ENCODE data around the gene GATA2.

Gene GATA2

DNA sequence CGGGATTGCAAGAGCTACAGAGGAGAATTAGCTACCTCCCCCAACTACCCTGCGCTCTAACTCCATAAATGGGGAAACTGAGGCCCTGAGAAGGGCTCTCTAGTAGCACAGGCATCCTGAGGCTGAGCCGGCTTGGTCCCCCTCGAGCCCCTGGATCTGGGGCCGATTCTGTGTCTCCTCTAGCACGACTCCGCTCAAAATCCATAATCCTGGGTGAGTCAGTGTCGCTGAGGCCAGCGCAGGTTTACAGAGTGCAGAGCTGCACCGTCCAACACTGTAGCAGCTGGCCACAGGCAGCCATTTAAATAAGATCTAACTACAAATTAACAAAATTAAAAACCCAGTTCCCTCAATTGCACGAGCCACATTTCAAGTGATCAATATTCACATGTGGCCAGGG lies 10.8 kb downstream of the GATA2 start:
- peaks cover 33% of the 10 kb centered on the region for H3K4me1 ChIP-seq
- DNase-seq (ENCODE audit: low spot score in 2 of 2): no peak
- H3K9me3 ChIP-seq: no peaks in the 10 kb centered on the region
- in situ Hi-C loops (cut with MboI; ENCODE audit: low sequenced_read_pairs): no loop called here
- H3K36me3 ChIP-seq (replicated peaks): peaks cover 50% of the 10 kb centered on the region
- no peak overlapping the region for H3K4me3 ChIP-seq
- H3K27me3 ChIP-seq (ENCODE audit: low read depth): no peaks in the 10 kb centered on the region

DNA sequence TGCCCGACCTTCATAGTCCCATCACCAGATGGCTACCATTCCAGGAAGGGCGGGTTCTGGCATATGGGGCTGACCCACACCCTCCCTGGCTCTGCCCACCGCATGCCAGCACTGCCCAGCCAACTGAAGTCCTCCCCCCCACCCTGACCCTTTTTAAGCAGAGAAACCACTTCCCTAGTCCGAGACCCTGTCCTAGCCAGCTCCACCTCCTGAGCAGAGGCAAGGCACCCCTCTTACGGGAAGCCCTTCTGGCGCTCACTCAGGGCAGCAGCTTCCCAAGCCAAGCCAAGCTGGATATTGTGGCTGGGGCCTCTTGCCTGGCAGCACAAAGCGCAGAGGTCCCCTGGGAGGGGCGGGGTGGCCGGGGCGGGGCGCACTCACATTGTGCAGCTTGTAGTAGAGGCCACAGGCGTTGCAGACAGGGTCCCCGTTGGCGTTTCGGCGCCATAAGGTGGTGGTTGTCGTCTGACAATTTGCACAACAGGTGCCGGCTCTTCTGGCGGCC lies 11.5 kb downstream of the GATA2 start:
- Histone ChIP-seq H3K4me1 (peaks cover 33% of the 10 kb centered on the region), H3K4me3 (no peak overlapping the region), H3K9me3 (no peaks in the 10 kb centered on the region), H3K36me3 (replicated peaks) (peaks cover 50% of the 10 kb centered on the region), H3K27me3 (ENCODE audit: low read depth) (no peaks in the 10 kb centered on the region)
- DNase-seq (ENCODE audit: low spot score in 2 of 2): peak in 1 of 2 experiments; percentile 56
- in situ Hi-C loops (cut with MboI; ENCODE audit: low sequenced_read_pairs): no loop called here

DNA sequence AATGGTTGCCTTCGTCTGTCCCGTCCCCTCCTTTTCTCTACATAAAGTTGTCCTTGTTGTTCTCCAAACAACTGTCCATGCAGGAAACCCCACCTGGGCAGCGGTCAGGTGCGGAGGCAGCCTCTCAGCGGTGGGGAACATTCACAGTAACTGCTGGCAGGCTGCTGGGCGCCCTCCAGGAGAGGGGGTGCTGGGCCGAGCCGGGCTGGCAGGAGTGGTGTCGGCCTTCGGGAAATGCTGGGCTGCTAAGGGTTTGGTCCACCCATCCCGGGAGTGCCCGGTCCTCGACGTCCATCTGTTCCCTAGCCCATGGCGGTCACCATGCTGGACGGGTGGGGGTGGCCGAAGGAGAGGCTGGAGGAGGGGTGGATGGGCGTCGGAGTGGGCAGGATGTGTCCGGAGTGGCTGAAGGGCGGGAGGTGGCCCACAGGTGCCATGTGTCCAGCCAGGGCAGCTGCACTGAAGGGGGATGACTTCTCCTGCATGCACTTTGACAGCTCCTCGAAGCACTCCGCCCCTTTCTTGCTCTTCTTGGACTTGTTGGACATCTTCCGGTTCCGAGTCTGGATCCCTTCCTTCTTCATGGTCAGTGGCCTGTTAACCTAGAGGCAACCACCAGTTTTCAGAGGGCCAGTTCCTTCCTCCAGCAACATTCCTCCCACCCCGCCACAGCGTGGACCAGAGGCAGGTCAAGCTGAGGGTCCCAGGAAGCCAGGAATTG lies 12.1 kb downstream of the GATA2 start:
- Histone ChIP-seq H3K27me3 (ENCODE audit: low read depth) (no peaks in the 10 kb centered on the region), H3K4me1 (peaks cover 32% of the 10 kb centered on the region), H3K4me3 (no peak overlapping the region), H3K36me3 (replicated peaks) (peaks cover 48% of the 10 kb centered on the region), H3K9me3 (no peaks in the 10 kb centered on the region)
- in situ Hi-C loops (cut with MboI; ENCODE audit: low sequenced_read_pairs): no loop called here
- no peak for DNase-seq (ENCODE audit: low spot score in 2 of 2)

DNA sequence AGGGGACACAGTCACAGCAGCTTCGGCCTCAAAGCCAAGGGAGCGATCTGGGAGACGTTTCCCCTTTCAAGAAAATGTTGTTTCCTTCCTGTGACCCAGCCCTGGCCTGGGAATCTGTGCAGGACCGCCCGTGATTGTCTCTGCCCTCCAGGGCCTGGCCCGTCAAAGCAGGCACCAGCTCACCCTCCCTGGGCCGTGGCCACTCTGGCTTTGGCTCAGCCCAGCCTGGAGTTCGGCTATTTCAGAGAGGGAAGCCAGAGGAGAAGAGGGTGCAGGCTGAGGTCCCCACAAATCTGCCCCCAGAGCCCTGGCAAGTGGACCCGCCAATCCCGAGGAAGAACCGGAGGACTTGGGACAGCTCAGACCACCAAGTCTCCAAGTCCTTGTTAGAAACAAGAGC lies 12.7 kb downstream of the GATA2 start:
- Histone ChIP-seq H3K9me3 (no peaks in the 10 kb centered on the region), H3K27me3 (ENCODE audit: low read depth) (no peaks in the 10 kb centered on the region), H3K4me1 (peaks cover 26% of the 10 kb centered on the region), H3K4me3 (no peak overlapping the region), H3K36me3 (replicated peaks) (peaks cover 42% of the 10 kb centered on the region)
- in situ Hi-C loops (cut with MboI; ENCODE audit: low sequenced_read_pairs): no loop called here
- no peak for DNase-seq (ENCODE audit: low spot score in 2 of 2)

DNA sequence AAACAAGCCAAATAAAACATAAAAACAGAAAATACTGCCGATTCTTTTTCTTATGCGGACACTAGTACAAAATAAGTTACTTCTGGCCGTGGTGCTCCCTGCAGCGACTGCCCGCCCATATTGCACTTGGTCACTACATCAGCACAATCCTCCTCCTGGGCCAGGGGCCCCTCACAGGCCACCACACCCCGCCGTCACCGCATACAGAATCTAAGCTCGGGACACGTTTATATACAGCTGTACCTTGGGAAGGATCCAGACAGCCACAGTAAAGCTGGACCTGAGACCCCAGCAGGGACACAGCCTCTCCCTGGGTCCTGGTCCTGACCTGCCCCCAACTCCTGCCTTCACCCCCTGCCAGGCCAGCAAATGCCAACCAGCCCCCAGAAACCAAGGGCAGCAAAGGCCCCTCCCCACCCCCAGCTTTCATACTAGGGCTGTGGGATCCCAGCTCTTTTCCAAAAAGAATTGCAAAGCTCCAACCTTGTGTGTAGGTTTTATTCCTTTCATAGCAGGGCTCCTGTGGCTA lies 13.4 kb downstream of the GATA2 start:
- no peaks in the 10 kb centered on the region for H3K27me3 ChIP-seq (ENCODE audit: low read depth)
- in situ Hi-C loops (cut with MboI; ENCODE audit: low sequenced_read_pairs): no loop called here
- no peak overlapping the region for H3K4me3 ChIP-seq
- H3K9me3 ChIP-seq: no peaks in the 10 kb centered on the region
- DNase-seq (ENCODE audit: low spot score in 2 of 2): no peak
- peaks cover 37% of the 10 kb centered on the region for H3K36me3 ChIP-seq (replicated peaks)
- peaks cover 20% of the 10 kb centered on the region for H3K4me1 ChIP-seq

DNA sequence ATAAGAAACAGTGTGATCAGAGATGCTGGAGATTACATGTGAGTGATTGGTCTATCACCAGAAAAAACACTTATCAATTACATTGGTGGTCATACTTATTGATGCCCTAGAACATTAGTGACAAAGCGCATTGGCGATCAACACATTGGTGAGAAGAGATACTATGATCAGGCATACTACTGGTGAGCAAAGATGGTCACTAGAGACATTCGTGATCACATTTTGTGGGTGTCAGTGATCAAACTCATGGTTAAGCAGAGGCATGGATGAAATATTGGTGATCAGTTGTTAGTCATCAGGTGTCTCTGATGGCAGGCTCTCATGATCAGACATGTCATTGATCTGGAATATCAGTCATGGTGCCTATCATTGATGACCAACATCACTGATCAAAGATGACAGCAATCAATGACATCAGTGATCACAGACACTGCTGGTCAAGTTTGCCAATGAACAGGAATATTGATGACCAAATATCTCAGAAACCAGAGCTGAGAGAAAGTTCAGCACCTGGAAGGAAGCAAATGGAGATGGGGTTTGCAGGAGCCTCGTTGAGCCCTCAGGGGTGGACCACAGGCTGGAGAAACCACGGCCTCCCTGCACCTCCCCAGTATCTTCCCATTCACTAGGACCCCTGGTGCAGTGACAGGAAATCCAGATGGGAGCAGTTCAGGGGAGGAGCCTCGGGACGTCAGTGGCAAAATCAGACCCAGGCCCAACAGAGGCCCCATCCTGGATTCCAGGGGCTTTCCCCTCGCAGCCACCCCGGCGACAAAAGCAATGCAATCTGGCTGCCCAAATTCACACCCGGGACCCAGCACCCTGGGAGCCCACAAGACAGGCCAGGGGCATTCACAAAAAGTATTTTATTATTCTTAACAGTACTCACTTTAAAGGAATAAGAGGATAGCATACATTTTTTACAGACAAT lies 14.2 kb downstream of the GATA2 start:
- H3K9me3 ChIP-seq: no peaks in the 10 kb centered on the region
- DNase-seq (ENCODE audit: low spot score in 2 of 2): no peak
- in situ Hi-C loops (cut with MboI; ENCODE audit: low sequenced_read_pairs): no loop called here
- no peaks in the 10 kb centered on the region for H3K27me3 ChIP-seq (ENCODE audit: low read depth)
- H3K36me3 ChIP-seq (replicated peaks): peaks cover 32% of the 10 kb centered on the region
- H3K4me3 ChIP-seq: no peak overlapping the region
- peaks cover 12% of the 10 kb centered on the region for H3K4me1 ChIP-seq

DNA sequence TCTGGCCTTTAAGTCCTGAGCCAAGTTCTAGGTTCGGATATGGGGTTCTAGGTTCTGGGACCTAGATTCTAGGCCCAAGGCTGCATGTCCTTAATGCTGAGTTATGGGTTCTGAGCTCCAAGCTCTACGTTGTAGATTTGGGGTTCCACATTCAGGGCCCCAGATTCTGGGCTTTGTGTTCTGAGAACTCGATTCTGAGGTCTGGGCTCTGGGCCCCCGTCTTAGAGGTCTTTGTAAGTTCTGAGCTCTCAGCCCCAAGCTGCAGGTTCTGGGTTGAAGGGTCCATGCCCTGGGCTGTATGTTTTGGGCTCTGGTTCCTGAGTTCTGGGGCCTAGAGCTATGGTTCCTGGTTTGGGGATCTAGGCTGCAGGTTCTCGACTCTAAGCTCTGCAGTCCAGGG lies 16.3 kb downstream of the GATA2 start:
- no peaks in the 10 kb centered on the region for H3K9me3 ChIP-seq
- H3K4me3 ChIP-seq: no peak overlapping the region
- H3K36me3 ChIP-seq (replicated peaks): peaks cover 17% of the 10 kb centered on the region
- in situ Hi-C loops (cut with MboI; ENCODE audit: low sequenced_read_pairs): no loop called here
- H3K27me3 ChIP-seq (ENCODE audit: low read depth): no peaks in the 10 kb centered on the region
- H3K4me1 ChIP-seq: no peaks in the 10 kb centered on the region
- DNase-seq (ENCODE audit: low spot score in 2 of 2): no peak

DNA sequence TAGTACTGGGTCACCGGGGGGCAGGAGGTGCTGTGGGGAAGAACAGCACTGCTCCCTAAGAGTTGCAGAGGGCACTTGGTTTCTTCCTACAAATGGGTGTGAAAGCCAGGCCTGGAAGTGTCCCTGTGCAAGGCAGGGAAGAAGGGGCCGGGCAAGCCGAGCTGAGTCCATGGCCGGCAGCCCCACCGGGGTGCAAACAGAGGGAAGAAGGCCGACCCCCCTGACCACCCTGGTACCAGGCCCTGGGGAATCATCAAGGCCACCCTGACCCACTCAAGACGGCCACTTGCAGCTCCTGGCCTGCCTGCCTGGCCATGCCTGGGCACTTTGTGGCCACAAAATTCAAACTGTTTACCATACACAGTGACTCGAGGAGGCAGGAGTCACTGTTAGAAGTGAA lies 17.6 kb downstream of the GATA2 start:
- Histone ChIP-seq H3K27me3 (ENCODE audit: low read depth) (no peaks in the 10 kb centered on the region), H3K9me3 (no peaks in the 10 kb centered on the region), H3K36me3 (replicated peaks) (peaks cover 4% of the 10 kb centered on the region), H3K4me3 (no peak overlapping the region), H3K4me1 (no peaks in the 10 kb centered on the region)
- no peak for DNase-seq (ENCODE audit: low spot score in 2 of 2)
- in situ Hi-C loops (cut with MboI; ENCODE audit: low sequenced_read_pairs): no loop called here

DNA sequence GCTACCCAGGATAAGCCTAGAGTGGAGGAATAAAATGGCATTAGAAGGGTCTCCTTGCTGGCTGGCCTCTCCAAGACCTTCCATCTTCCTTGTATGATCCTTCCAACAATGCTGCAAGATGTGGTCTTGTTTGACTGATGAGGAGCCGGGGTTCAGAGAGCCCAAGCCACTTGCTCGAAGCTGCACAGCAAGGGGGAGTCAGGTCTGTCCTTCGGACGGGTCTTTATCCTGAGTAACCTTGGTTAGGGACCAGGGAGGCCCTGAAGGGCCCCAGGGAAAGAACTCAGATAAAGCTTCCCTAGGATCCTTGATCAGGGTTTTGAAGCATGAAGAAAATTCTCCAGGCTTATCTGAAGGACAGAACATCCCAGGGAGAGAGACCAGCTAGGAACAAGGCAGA lies 19.3 kb downstream of the GATA2 start:
- no peaks in the 10 kb centered on the region for H3K36me3 ChIP-seq (replicated peaks)
- DNase-seq (ENCODE audit: low spot score in 2 of 2): no peak
- H3K4me3 ChIP-seq: no peak overlapping the region
- in situ Hi-C loops (cut with MboI; ENCODE audit: low sequenced_read_pairs): no loop called here
- H3K9me3 ChIP-seq: no peaks in the 10 kb centered on the region
- no peaks in the 10 kb centered on the region for H3K4me1 ChIP-seq
- H3K27me3 ChIP-seq (ENCODE audit: low read depth): no peaks in the 10 kb centered on the region

DNA sequence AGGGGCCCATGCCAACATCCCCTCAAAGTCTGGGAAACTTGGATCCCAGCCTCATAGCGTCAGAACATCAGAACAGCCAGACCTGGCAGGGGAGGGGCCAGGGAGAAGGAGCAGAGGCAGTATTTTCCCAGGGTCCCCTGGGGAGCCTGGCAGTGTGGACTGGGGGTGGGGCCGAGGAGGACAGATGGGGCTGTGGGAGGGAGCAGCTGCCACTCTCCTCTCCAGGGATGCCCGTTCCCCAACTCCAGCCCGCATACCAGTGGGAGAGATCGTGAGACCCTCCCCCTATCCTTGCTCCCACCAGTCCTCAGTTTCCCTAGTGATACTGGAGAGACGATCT lies 19.9 kb downstream of the GATA2 start:
- Histone ChIP-seq H3K27me3 (ENCODE audit: low read depth) (no peaks in the 10 kb centered on the region), H3K4me3 (no peak overlapping the region), H3K9me3 (no peaks in the 10 kb centered on the region), H3K36me3 (replicated peaks) (no peaks in the 10 kb centered on the region), H3K4me1 (no peaks in the 10 kb centered on the region)
- in situ Hi-C loops (cut with MboI; ENCODE audit: low sequenced_read_pairs): no loop called here
- DNase-seq (ENCODE audit: low spot score in 2 of 2): no peak

DNA sequence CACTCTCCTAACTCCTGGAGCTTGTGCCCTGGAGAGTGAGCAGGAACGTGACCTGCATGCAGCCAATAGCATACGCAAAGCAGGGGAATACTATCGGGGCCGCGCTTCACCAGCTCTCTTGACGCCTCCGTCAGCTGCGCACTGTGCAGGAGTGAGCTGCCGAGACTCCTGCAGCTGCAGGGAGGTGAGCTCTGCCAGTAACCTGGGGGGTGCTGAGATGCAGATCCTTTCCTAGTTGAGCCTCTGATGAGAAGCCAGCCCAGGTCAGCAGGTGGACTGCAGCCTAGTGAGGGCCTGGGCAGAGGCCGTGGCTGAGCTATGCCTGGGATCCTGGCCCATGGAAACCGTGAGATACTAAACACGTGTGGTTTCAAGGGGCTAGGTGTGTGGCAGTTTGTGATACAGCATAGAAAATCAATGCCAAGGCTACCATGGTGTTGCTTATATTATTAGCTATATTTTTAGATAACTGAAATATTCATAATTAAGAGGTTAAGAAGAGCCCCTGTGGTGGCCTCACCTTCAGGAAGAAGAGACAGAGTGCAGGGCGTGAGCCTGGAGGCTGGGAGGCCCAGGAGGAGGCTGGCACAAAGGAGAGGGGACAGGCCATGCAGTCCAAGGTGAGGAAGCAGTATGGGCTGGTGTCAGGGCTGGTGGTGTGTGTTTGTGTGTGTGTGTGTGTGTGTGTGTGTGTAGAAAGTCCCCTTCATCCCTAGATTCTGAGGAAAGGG lies 20.4 kb downstream of the GATA2 start:
- Histone ChIP-seq H3K4me1 (no peaks in the 10 kb centered on the region), H3K27me3 (ENCODE audit: low read depth) (no peaks in the 10 kb centered on the region), H3K36me3 (replicated peaks) (no peaks in the 10 kb centered on the region), H3K9me3 (no peaks in the 10 kb centered on the region), H3K4me3 (no peak overlapping the region)
- no peak for DNase-seq (ENCODE audit: low spot score in 2 of 2)
- in situ Hi-C loops (cut with MboI; ENCODE audit: low sequenced_read_pairs): no loop called here

DNA sequence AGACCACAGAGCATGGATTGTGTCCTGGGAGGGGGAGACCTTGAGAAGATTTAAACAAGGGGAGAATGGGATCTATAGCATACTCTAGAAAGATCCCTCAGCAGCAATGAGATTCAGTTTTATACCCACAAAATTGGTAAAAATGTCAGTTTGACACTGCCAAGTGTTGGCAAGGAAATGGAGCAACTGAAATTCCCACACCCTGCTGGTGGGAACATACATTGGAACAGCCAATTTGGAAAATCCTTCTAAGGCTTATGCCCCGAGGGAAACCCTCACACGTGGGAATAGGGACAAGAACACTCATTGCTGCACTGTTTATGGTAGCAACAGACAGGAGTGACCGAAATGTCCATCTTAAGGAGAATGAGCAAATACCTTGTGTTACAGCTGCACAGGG lies 21.3 kb downstream of the GATA2 start:
- no peak overlapping the region for H3K4me3 ChIP-seq
- in situ Hi-C loops (cut with MboI; ENCODE audit: low sequenced_read_pairs): no loop called here
- no peaks in the 10 kb centered on the region for H3K9me3 ChIP-seq
- no peaks in the 10 kb centered on the region for H3K4me1 ChIP-seq
- no peaks in the 10 kb centered on the region for H3K36me3 ChIP-seq (replicated peaks)
- H3K27me3 ChIP-seq (ENCODE audit: low read depth): 0 out of 2 replicates have a peak, but pooled peaks cover 2% of the 10 kb centered on the region
- no peak for DNase-seq (ENCODE audit: low spot score in 2 of 2)

DNA sequence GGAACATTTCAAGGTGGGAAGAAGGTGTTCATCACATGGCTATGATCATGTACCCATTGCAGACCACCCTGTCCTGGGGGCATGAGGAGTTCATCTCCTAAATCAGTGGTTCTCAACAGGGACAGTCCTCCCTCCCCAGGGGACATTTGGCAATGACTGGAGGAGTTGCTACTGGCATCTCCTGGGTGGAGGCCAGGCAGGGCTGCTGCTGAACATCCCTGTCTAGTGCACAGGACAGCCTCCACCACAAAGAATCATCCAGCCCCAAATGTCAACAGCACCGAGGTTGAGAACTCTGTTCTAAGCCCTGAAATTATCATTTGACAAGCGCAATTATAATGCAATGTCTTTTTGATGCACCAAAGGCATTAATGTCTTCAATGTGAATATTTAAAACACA lies 21.9 kb downstream of the GATA2 start:
- no peaks in the 10 kb centered on the region for H3K4me1 ChIP-seq
- H3K36me3 ChIP-seq (replicated peaks): no peaks in the 10 kb centered on the region
- in situ Hi-C loops (cut with MboI; ENCODE audit: low sequenced_read_pairs): no loop called here
- H3K9me3 ChIP-seq: no peaks in the 10 kb centered on the region
- H3K27me3 ChIP-seq (ENCODE audit: low read depth): 0 out of 2 replicates have a peak, but pooled peaks cover 4% of the 10 kb centered on the region
- DNase-seq (ENCODE audit: low spot score in 2 of 2): no peak
- H3K4me3 ChIP-seq: no peak overlapping the region
